GM18858 (cell line): ENCODE data around the gene SIRT6.
"Not testable (repeated sequence)": the region's sequence is repeated elsewhere in the genome, so short reads cannot be mapped to it uniquely, and the experiment has no call there.

Experiments used
- ATAC-seq: cut with Tn5 transposase; IDR thresholded peaks from one replicate; pipeline ENCODE4 v1.9.1; 2021; ENCODE audit not compliant: unreplicated experiment

SIRT6 gene

DNA sequence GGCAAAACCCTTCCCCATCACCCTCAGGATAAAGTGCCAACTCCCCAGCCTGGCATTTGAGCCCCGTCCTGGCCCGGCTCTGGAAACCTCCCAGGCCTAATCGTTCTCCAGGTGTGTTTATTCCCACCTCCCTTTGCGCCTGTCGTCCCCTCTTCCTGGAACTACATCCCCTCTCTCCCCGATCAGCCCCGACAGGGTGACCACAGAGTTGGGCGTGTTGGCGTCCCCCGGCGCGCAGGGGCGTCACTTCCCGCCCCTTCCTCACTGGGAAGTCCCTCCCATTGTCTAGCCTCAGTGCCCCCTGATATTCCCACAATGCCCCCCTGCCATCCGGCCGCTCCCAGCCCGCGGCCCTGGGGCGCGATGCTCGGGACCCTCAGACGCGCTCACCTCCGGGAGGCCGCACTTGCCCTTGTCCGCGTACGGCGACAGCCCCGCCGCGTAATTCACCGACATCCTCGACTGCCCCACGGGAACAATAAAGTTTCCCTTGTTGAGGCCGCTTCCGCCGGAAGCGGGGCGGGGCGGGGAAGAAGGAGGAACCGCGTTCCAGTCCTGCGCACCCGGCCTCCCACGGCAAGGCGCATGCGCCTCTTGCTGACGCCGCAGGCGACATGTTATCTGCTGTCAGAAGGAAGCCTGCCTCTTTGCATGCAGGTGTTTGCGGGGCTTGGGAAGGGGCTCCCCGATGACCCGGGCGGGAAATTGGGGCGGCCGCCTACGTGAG, at the start of gene SIRT6, which contains the start of gene ANKRD24:
Gene SIRT6, minus strand, starts transcription at position 480 of the 727 bp plus-strand sequence. Its CDS starts 24 bp downstream, at position 456.
Gene ANKRD24, plus strand, starts transcription at position 606 of the 727 bp plus-strand sequence. CDS start 3,737 bp downstream, outside the sequence.
- ATAC-seq = peak; percentile 41

DNA sequence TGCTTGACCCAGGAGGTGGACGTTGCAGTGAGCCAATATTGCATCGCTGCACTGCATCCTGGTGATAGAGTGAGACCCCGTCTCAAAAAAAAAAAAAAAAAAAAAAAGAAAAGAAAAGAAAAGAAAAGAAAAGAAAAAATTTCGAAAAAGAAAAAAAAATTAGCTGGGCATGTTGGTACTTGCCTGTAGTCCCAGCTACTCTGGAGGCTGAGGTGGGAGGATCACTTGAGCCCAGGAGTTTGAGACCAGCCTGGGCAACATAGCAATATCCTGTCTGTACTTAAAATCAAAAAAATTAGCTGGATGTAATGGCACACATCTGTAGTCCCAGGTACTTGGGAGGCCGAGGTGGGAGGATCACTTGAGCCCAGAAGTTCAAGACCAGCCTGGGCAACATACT, 49.8 kb upstream of the SIRT6 start:
- not testable (repeated sequence) for ATAC-seq

DNA sequence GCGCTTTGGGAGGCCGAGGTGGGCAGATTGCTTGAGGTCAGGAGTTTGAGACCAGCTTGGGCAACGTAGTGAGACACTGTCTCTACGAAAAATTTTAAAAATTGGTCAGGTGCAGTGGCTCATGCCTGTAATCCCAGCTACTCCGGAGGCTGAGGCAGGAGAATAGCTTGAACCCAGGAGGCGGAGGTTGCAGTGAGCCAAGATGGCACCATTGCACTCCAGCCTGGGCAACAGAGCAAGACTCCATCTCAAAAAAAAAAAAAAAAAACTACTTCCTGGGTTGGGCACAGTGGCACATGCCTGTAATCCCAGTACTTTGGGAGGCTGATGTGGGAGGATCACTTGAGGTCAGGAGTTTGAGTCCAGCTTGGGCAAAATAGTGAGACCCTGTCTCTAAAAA, 49.2 kb upstream of the SIRT6 start:
- ATAC-seq = not testable (repeated sequence)

DNA sequence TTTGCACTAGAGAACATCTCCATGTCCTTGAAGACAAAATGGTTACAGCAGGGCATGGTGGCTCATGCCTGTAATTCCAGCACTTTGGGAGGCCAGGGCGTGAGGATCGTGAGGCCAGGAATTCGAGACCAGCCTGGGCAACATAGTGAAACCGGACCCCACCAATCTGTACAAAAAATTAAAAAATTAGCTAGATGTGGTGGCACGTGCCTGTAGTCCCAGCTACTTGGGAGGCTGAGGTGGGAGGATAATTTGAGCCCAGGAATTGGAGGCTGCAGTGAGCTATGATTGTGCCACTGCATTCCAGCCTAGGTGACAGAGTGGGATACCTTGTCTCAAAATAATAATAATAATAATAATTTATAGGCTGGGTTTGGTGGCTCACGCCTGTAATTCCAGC, 47.9 kb upstream of the SIRT6 start:
- not testable (repeated sequence) for ATAC-seq

DNA sequence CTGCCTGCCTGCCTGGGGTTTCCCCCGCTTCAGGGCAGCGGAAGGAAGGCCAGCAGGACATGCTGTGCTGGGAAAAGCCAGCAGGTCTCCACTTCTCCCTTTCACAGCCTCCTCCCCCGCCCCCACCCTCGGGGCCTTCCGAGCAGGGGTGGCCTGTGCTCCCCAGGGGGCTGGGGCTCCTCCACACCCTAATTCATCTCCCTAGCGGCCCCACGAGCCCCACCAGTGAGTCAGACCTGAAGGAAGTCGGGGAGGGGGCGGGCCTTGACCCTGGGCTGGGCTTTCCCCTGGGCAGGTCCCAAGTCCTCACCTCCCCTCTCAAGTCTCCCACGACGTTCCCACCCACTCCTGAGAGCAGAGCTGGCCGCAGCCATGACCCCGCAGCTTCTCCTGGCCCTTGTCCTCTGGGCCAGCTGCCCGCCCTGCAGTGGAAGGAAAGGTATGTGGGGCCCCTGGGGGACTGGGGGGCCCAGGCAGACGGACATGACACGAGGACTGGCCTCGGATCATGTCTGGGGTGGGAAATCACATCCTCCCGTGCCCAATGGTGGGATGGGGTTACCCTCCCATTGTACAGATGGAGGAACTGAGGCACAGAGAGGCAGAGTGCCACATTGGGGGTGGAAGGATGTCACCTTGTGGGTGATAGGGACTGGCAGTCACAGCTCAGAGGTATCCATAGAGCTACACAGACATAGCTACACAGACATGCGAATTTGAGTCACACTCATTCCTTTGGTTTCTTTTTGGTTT, 47.0 kb upstream of the SIRT6 start, which contains the start of gene EBI3:
Gene EBI3, plus strand, starts transcription at position 345 of the 753 bp plus-strand sequence. Its CDS starts 28 bp downstream, at position 373.
- ATAC-seq = no peak

DNA sequence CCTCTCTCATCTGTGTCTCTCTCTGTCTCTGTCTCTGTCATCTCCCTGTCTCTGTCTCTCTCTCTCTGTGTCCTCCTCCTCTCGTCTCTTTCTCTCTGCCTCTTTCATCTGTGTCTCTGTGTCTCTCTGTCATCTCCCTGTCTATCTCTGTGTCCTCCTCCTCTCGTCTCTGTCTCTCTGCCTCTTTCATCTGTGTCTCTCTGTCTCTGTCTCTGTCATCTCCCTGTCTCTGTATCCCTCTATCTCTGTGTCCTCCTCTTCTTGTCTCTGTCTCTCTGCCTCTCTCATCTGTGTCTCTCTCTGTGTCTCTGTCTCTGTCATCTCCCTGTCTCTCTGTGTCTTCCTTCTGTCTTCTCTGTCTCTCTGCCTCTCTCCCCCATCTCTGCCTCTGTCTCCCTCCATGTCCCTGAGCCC, 46.4 kb upstream of the SIRT6 start:
- ATAC-seq = no peak

DNA sequence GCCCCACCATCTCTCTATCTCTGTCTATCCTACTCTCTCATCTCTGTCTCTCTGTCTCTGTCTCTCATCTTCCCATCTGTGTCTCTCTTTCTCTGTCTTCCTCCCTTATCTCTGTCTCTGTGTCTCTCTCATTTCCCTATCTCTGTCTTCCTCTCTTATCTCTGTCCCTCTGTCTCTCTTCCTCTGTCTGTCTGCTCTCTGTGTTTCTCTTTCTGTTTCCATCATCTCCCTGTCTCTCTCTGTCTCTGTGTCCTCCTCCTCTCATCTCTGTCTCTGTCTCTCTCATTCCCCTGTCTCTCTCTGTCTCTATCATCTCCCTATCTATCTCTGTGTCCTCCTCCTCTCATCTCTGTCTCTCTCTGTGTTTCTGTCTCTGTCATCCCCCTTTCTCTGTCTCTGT, 45.4 kb upstream of the SIRT6 start:
- ATAC-seq = no peak

DNA sequence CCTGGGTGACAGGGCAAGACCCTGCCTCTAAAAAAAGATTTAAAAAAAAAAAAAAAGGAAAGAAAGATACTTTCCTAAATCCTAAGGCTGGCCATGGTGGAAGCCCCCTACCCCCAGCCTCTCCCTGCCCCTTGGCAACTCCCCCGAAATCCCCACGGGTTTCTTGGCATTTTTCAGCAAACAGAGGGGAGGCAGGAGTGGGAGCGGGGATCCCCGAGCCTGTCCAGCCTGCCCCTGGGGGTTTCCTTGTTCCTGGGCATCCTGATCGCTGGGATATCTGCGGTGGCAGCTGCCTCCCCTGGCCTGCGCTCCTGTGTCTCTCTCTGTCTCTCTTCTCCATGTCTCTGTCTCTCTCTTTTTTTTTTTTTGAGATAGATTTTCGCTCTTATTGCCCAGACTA, 43.5 kb upstream of the SIRT6 start:
- no peak for ATAC-seq

DNA sequence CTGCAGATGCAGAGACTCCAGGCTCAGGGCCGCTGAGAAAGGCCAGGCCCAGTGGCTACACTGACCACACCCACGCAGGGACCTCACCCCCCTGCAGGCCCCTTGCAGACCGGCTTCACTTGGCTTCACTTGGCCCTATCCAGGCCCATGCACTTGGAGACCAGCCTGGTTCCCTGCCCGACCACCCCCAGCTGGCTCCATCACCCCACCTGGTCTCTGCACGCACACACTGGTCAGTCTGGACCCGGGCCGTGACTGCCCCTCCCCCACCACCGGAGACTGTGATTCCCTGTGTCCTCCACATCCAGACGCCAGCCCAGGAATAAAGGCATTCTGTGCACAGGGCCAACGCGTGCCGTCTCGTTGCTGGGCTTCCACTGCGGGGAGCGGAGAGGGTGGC, 42.1 kb upstream of the SIRT6 start:
- no peak for ATAC-seq

DNA sequence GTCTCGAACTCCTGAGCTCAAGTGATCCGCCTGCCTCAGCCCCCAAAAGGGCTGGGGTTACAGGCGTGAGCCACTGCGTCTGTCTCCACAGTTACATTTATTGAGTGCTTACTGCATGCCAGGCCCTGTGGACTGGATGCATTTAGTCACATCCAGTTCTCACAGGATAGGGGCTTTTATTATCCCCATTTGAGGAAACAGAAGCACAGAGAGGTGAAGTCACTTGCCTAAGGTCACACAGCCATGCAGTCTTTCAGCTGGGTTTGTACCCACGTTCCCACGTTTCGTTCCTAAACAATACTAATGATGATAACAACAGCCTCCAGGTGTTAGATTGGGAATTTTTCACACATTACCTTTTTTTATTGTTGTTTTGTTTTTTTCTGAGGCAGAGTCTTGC, 37.8 kb upstream of the SIRT6 start:
- ATAC-seq = no peak

DNA sequence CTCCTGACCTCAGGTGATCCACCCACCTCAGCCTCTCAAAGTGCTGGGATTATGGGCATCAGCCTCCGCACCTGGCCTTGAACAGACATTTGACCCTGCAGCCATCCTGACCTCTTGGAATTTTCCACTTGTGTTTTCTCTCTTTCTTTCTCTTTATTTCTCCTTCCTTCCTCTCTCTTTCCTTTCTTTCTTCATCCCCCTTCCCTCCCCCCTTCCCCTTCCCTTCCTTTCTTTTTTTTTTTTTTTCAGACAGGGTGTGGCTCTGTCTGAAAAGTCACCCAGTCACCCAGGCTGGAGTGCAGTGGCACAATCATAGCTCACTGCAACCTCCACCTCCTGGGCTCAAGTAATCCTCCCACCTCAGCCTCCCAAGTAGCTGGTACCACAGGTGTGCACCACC, 36.2 kb upstream of the SIRT6 start:
- not testable (repeated sequence) for ATAC-seq

DNA sequence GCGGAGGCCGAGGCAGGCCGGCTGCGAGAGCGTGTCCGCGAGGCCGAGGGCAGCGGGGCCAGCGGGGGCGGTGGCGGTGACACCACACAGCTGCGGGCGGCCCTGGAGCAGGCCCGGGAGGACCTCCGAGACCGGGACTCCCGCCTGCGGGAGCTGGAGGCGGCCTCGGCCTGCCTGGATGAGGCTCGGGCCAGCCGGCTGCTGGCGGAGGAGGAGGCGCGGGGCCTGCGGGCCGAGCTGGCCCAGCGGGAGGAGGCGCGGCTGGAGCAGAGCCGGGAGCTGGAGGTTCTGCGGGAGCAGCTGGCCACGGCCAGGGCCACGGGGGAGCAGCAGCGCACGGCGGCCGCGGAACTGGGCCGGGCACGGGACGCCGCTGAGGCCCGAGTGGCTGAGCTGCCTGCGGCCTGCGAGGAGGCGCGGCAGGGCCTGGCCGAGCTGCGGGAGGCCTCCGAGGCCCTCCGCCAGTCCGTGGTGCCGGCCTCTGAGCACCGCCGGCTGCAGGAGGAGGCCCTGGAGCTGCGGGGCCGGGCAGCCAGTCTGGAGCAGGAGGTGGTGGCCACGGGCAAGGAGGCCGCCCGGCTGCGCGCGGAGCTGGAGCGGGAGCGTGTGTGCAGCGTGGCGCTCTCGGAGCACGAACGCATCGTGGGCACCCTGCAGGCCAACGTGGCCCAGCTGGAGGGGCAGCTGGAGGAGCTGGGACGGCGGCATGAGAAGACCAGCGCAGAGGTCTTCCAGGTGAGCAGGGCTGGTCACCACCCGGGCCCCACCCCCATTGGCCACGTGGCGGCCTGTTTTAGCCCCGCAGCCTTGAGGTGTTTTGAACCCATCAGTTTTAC, 35.3 kb upstream of the SIRT6 start:
- no peak for ATAC-seq

DNA sequence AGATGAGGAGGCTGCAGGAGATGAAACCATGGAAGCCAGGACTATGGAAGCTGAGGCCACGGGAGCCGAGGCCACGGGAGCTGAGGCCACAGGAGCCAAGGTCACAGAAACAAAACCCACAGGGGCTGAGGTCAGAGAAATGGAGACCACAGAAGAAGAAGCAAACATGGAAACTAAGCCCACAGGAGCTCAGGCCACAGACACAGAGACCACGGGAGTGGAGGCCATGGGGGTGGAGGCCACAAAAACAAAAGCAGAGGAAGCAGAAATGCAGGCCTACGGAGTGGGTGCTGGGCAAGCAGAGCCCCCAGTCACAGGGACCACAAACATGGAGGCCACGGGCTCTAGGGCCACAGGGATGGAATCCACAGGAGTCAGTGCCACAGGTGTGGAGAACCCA, 34.5 kb upstream of the SIRT6 start:
- ATAC-seq = no peak

DNA sequence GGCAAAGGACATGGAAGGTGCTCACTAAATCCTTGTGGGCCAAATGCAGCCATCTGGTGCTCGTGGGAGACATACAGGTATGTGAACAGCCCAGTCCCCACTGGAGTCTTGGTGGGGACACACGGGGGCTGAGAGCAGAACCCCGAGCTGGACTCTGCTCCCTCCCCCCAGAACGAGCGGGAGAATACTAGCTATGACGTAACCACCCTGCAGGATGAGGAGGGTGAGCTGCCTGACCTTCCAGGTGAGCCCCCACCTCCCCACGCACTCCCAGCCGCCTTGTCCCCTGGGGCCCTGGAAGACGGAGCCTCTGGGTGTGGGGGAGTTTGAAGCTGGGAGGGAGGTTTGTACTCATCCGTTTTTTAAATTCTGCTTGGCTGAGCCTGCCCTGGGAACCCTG, 33.4 kb upstream of the SIRT6 start:
- no peak for ATAC-seq

DNA sequence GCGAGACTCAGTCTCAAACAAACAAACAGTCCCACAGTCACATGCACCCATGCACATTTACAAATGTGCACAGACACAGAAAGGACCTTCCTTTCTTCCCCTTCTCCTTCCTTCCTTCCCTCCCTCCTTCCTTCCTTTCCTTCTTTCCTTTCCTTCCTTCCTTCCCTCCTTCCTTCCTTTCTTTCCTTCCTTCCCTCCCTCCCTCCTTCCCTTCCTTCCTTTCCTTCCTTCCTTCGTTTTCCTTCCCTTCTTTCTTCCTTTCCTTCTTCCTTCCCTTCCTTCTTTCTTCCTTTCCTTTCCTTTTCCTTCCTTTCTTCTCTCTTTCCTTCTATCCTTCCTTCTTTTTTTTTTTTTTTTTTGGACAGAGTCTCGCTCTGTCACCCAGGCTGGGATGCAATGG, 30.8 kb upstream of the SIRT6 start:
- ATAC-seq = no peak

DNA sequence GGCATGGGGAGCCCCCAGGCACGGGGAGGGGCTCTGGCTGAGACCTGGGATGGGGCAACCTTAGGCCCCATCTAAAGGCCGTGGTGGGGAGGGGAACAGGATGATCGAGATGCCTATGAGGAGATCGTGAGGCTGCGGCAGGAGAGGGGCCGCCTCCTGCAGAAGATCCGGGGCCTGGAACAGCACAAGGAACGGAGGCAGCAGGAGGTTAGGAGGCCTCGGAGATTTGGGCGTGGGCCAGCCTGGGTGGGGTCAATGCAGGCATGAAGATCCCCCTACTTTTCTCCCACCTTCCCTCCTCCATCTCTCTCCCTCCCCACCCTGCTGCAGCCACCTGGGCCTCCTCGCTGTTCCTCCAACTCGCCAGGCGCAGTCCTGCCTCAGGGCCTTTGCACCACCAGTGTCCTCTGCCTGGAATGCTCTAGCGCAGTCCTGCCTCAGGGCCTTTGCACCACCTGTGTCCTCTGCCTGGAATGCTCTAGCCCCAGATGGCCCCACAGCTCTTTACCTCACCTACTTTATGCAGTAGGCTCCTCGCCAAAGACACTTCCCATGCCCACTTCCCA, 27.9 kb upstream of the SIRT6 start:
- no peak for ATAC-seq

DNA sequence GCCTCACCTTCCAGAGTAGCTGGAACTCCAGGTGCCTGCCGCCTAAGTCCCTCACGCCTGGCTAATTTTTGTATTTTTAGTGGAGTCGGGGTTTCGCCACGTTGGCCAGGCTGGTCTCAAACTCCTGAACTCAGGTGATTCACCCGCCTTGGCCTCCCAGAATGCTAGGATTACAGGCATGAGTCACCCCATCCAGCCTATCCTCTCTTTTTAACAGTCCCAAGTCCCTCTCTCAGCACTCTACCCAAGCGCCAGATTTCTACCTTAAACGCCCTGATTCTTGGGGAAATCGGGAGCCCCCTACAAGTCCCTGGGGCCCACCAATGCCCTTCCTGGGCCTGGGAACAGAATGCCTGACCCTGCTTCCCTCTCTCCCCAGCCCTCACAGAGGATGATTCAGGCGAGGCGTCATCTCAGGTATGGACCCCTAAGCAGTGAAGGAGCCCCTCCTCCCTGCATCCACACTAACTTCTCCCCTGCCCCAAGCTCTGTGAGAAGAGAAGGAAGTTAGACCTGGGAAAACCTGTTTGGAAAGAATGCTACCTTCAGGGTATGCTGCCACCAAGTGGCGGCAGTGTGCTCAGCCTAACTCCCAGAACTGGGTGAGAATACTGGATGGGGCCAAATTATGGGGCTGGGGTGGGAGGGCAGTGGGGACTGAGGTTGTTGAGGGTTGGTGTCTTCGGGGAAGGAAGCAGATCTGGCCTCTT, 26.2 kb upstream of the SIRT6 start:
- no peak for ATAC-seq

DNA sequence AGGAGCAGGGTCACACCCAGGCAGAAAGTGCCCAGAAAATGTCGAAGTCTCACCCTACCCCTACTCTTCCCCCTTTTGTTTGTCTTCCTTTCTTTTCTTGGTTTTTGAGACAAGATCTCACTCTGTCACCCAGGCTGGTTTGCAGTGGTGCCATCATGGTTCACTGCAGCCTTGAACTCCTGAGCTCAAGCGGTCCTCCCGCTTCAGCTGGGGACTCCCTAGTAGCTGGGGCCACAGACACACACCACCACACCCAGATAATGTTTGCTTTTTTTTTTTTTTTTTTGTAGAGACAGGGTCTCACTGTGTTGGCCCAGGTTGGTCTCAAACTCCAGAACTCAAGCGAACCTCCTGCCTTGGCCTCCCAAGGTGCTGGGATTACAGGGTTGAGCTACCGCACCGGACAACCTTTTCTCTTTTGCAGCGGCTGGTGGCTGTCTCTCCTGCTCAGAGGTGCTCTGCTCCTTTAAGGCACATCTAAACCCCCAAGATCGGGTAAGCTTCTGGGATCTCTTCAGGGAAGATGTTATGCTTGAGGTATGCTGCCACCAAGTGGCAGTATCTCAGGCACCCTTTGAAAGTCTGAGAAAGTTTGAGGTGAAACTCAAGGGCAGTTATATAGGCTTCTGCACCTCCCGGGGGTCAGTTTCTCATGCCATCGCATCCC, 24.6 kb upstream of the SIRT6 start:
- ATAC-seq = no peak

DNA sequence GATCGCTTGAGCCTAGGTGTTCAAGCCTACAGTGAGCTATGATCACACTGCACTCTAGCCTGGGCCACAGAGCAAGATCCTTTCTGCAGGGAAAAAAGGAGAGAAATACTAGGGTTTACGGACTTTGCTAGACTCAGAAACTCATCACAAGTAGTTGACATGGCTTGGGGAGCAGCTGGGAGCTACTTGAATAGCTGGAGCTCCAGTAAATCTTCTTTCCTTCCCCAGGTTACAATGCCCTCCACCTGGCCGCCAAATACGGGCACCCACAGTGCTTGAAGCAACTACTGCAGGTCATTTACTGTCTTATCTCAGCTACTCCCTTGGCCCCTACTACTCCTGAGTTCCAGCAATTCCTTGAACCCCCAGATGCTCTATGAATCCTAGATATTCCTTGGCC, 19.4 kb upstream of the SIRT6 start:
- ATAC-seq = no peak
